Measurements from ENCODE around the gene EEF1G. TPM values are rescaled to one million over a fixed set of nuclear protein-coding genes. Genes with fewer than 3 reads are reported as not detected.

Gene EEF1G
- total and polyA plus RNA-seq, 2 of the 13 experiments (the other 11 are each of a cell fraction or from before 2014, with no cell fraction given): 1,787 to 2,144 TPM

DNA sequence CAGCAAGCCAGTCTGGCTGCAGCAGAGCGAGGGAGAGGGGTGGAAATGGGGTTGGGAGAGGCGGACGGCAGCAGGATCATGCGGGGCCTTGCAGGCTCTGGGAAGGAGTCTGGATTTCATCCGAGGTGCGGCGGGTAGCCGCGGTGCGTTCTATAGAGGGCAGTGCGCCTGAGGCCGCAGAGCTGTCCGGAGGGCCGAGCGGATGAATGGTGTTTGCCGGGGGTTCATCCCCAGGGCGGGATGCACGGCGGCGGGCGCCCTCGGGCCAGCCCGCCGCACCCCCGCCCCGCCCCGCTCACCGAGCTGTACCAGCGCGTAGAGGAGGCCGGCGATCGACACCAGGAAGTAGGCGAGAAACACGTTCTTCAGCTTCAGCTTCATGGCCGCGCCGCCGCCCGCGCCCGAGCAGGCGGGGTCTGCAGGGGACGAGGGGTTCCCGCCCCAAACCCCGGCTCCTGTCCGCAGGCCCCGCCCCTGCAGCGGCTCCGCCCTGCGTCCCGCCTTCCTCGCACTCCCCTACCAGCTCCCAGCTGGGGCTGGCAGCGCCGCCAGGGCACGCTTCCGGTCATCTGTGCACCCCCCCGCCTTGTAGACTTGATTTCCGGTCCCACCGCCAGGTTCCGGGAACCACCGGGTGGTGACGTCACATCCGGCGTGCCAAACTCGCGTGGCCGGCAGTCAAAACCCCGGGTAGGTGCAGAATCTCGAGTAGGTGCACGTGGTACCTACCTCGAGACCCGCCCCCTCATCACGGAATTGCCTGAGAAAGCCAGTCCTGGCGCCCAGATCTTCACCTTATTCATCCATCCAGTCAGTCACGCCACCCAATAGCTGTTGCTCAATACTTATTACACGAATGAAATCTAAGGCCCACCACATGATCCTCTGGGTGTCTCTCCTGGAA is 48.1 kb upstream of the EEF1G start, which contains the start of gene B3GAT3 (continued):
- TF ChIP-seq, protein P1, sequence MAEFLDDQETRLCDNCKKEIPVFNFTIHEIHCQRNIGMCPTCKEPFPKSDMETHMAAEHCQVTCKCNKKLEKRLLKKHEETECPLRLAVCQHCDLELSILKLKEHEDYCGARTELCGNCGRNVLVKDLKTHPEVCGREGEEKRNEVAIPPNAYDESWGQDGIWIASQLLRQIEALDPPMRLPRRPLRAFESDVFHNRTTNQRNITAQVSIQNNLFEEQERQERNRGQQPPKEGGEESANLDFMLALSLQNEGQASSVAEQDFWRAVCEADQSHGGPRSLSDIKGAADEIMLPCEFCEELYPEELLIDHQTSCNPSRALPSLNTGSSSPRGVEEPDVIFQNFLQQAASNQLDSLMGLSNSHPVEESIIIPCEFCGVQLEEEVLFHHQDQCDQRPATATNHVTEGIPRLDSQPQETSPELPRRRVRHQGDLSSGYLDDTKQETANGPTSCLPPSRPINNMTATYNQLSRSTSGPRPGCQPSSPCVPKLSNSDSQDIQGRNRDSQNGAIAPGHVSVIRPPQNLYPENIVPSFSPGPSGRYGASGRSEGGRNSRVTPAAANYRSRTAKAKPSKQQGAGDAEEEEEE (CRISPR knock-in tag; IDR thresholded peaks at IDR 0.05; ENCODE audit: borderline replicate concordance): no peak
- TF ChIP-seq RFXANK (CRISPR knock-in tag; IDR thresholded peaks at IDR 0.05) (peak; percentile 27; the same call in 1 of the 2 replicates), ZNF496 (CRISPR knock-in tag; IDR thresholded peaks at IDR 0.05; ENCODE audit: insufficient replicate concordance) (no peak), TCF7L2 (IDR thresholded peaks at IDR 0.05; ENCODE audit: low read depth, low read length) (no peak), MTA1 (CRISPR knock-in tag; IDR thresholded peaks at IDR 0.05; ENCODE audit: borderline replicate concordance) (no peak), IRX3 (CRISPR knock-in tag; IDR thresholded peaks at IDR 0.05; ENCODE audit: borderline replicate concordance, low read depth) (no peak), POLR2A (IDR thresholded peaks at IDR 0.05; ENCODE audit: insufficient read depth in 1 of 2, low read depth in 2 of 2, low read length in 2 of 2) (peak; percentile 42 to 89), ELF3 (CRISPR knock-in tag; IDR thresholded peaks at IDR 0.05) (peak; percentile 85), ZNF547 (CRISPR knock-in tag; IDR thresholded peaks at IDR 0.05) (peak; percentile 95; the same call in 1 of the 2 replicates), ZNF558 (CRISPR knock-in tag; IDR thresholded peaks at IDR 0.05; ENCODE audit: borderline replicate concordance) (no peak), ZNF749 (CRISPR knock-in tag; IDR thresholded peaks at IDR 0.05; ENCODE audit: borderline replicate concordance) (peak; percentile 86), ZFP36 (IDR thresholded peaks at IDR 0.05; ENCODE audit: borderline replicate concordance, low read depth, low read length, partially characterized antibody) (no peak)
- TF ChIP-seq, protein P2, sequence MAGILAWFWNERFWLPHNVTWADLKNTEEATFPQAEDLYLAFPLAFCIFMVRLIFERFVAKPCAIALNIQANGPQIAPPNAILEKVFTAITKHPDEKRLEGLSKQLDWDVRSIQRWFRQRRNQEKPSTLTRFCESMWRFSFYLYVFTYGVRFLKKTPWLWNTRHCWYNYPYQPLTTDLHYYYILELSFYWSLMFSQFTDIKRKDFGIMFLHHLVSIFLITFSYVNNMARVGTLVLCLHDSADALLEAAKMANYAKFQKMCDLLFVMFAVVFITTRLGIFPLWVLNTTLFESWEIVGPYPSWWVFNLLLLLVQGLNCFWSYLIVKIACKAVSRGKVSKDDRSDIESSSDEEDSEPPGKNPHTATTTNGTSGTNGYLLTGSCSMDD (CRISPR knock-in tag; IDR thresholded peaks at IDR 0.05): no peak
- TF ChIP-seq, protein P3, sequence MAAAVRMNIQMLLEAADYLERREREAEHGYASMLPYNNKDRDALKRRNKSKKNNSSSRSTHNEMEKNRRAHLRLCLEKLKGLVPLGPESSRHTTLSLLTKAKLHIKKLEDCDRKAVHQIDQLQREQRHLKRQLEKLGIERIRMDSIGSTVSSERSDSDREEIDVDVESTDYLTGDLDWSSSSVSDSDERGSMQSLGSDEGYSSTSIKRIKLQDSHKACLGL (CRISPR knock-in tag; IDR thresholded peaks at IDR 0.05): peak; percentile 97
- TF ChIP-seq, protein P4, sequence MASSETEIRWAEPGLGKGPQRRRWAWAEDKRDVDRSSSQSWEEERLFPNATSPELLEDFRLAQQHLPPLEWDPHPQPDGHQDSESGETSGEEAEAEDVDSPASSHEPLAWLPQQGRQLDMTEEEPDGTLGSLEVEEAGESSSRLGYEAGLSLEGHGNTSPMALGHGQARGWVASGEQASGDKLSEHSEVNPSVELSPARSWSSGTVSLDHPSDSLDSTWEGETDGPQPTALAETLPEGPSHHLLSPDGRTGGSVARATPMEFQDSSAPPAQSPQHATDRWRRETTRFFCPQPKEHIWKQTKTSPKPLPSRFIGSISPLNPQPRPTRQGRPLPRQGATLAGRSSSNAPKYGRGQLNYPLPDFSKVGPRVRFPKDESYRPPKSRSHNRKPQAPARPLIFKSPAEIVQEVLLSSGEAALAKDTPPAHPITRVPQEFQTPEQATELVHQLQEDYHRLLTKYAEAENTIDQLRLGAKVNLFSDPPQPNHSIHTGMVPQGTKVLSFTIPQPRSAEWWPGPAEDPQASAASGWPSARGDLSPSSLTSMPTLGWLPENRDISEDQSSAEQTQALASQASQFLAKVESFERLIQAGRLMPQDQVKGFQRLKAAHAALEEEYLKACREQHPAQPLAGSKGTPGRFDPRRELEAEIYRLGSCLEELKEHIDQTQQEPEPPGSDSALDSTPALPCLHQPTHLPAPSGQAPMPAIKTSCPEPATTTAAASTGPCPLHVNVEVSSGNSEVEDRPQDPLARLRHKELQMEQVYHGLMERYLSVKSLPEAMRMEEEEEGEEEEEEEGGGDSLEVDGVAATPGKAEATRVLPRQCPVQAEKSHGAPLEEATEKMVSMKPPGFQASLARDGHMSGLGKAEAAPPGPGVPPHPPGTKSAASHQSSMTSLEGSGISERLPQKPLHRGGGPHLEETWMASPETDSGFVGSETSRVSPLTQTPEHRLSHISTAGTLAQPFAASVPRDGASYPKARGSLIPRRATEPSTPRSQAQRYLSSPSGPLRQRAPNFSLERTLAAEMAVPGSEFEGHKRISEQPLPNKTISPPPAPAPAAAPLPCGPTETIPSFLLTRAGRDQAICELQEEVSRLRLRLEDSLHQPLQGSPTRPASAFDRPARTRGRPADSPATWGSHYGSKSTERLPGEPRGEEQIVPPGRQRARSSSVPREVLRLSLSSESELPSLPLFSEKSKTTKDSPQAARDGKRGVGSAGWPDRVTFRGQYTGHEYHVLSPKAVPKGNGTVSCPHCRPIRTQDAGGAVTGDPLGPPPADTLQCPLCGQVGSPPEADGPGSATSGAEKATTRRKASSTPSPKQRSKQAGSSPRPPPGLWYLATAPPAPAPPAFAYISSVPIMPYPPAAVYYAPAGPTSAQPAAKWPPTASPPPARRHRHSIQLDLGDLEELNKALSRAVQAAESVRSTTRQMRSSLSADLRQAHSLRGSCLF (CRISPR knock-in tag; IDR thresholded peaks at IDR 0.05; ENCODE audit: borderline replicate concordance): no peak
- TF ChIP-seq, protein P5, sequence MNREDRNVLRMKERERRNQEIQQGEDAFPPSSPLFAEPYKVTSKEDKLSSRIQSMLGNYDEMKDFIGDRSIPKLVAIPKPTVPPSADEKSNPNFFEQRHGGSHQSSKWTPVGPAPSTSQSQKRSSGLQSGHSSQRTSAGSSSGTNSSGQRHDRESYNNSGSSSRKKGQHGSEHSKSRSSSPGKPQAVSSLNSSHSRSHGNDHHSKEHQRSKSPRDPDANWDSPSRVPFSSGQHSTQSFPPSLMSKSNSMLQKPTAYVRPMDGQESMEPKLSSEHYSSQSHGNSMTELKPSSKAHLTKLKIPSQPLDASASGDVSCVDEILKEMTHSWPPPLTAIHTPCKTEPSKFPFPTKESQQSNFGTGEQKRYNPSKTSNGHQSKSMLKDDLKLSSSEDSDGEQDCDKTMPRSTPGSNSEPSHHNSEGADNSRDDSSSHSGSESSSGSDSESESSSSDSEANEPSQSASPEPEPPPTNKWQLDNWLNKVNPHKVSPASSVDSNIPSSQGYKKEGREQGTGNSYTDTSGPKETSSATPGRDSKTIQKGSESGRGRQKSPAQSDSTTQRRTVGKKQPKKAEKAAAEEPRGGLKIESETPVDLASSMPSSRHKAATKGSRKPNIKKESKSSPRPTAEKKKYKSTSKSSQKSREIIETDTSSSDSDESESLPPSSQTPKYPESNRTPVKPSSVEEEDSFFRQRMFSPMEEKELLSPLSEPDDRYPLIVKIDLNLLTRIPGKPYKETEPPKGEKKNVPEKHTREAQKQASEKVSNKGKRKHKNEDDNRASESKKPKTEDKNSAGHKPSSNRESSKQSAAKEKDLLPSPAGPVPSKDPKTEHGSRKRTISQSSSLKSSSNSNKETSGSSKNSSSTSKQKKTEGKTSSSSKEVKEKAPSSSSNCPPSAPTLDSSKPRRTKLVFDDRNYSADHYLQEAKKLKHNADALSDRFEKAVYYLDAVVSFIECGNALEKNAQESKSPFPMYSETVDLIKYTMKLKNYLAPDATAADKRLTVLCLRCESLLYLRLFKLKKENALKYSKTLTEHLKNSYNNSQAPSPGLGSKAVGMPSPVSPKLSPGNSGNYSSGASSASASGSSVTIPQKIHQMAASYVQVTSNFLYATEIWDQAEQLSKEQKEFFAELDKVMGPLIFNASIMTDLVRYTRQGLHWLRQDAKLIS (CRISPR knock-in tag; IDR thresholded peaks at IDR 0.05): no peak

Data from HepG2 (cell line).